ENCODE measurements around the gene ATP2C2.

The ATP2C2 gene

DNA sequence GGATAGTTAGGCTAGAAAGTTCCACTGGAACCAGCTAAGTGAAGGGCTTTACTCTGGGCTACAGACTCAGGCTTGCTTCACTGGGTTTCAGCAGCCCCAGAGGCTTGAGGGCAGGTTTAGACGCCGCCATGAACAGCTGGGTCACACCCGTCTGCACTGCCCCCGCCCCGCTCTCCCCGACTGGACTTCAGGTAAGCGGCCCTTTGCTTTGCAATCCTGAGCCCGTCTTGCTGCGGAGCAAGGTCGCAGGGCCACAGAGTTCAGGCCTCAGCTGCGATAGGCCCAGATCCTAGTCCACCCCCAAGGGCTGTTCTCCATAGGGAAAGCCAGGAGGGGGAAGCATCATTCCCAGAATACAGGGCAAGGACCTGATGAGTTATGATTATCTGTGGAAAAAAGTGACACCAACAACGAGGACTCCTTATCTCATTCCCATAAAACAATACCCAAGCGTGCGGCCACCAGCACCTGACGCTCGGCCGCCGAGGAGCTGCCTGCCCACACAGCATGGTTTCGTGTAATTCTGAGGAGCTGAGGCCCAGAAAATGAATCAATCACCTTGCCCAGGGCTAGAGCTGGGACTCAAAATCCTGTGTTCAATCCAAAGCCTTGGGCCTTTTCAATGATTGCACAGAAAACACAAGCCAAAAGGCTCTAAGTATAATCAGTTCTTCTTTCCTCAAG is 115.7 kb downstream of the ATP2C2 start:
- no peak overlapping the region for H3K4me2 ChIP-seq (ENCODE audit: low read depth, low read length, poor library complexity, severe bottlenecking)
- H3K36me3 ChIP-seq (ENCODE audit: insufficient read depth, low read length): no peaks in the 10 kb centered on the region
- TF ChIP-seq, protein P1, sequence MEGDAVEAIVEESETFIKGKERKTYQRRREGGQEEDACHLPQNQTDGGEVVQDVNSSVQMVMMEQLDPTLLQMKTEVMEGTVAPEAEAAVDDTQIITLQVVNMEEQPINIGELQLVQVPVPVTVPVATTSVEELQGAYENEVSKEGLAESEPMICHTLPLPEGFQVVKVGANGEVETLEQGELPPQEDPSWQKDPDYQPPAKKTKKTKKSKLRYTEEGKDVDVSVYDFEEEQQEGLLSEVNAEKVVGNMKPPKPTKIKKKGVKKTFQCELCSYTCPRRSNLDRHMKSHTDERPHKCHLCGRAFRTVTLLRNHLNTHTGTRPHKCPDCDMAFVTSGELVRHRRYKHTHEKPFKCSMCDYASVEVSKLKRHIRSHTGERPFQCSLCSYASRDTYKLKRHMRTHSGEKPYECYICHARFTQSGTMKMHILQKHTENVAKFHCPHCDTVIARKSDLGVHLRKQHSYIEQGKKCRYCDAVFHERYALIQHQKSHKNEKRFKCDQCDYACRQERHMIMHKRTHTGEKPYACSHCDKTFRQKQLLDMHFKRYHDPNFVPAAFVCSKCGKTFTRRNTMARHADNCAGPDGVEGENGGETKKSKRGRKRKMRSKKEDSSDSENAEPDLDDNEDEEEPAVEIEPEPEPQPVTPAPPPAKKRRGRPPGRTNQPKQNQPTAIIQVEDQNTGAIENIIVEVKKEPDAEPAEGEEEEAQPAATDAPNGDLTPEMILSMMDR (conservative IDR thresholded peaks at IDR 0.05; ENCODE audit: low read length): no peak
- TF ChIP-seq EZH2phosphoT487 (IDR thresholded peaks at IDR 0.05; ENCODE audit: borderline replicate concordance): no peak

DNA sequence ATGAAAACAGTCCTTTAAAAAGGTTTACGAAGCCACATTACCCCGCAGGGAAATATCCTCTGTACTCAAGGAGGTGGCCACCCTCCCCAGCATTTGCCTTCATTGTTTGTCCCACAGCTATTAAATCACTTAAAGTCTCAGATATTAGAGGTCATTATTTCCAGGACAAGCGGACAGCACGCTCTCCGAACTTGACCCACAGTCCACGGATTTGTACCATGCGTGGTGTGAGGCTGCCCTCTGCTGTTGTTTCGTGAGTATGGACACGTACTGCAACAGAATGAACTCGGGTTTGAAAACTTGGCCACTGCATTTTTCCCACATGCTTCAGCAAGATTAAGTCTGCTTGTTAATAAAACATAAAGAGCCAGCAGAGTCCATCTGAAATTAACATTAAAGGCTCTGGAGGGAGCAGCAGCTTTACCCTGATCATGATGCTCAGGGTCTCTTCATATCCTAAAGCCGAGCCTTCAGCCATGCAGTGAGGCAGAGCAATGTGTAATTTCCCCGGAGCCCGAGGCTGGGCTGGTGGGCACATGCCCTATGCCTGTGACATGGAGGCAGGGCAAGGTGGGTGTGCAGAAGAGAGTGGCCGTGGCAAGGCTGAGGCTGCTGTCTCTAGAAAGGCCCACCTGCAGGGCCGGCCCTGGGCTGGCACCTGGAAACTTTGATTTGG is 116.4 kb downstream of the ATP2C2 start:
- TF ChIP-seq EZH2phosphoT487 (IDR thresholded peaks at IDR 0.05; ENCODE audit: borderline replicate concordance): no peak
- TF ChIP-seq, protein P1 (conservative IDR thresholded peaks at IDR 0.05; ENCODE audit: low read length): peak; percentile 95
- Histone ChIP-seq H3K79me2 (ENCODE audit: insufficient read depth, low read length) (no peaks in the 10 kb centered on the region), H3K9ac (ENCODE audit: low read depth, low read length, poor library complexity, severe bottlenecking) (no peak overlapping the region), H3K27me3 (ENCODE audit: insufficient read depth, low read length, poor library complexity, severe bottlenecking) (no peaks in the 10 kb centered on the region), H3K36me3 (ENCODE audit: insufficient read depth, low read length) (no peaks in the 10 kb centered on the region), H4K20me1 (ENCODE audit: insufficient read depth, low read length, poor library complexity, severe bottlenecking) (no peaks in the 10 kb centered on the region), H3K4me2 (ENCODE audit: low read depth, low read length, poor library complexity, severe bottlenecking) (no peak overlapping the region), H3K9me2 (replicated peaks; ENCODE audit: low read depth, low read length) (no peaks in the 10 kb centered on the region), H2AFZ (ENCODE audit: low read length) (no peak overlapping the region), H3K4me3 (ENCODE audit: low read length, poor library complexity, severe bottlenecking) (no peak overlapping the region), H3K4me1 (ENCODE audit: insufficient read depth, low read length, poor library complexity, severe bottlenecking) (peaks cover 8% of the 10 kb centered on the region), H3K9me3 (ENCODE audit: insufficient read depth, low read depth, low read length) (no peaks in the 10 kb centered on the region), H3F3A (ENCODE audit: low read depth) (no peaks in the 10 kb centered on the region)

More for the DNA sequence above, 115.7 kb downstream of the ATP2C2 start:
- Histone ChIP-seq H3K4me3 (ENCODE audit: low read length, poor library complexity, severe bottlenecking) (no peak overlapping the region), H2AFZ (ENCODE audit: low read length) (no peak overlapping the region), H3K9me2 (replicated peaks; ENCODE audit: low read depth, low read length) (no peaks in the 10 kb centered on the region), H3K9me3 (ENCODE audit: insufficient read depth, low read depth, low read length) (no peaks in the 10 kb centered on the region), H3K27me3 (ENCODE audit: insufficient read depth, low read length, poor library complexity, severe bottlenecking) (no peaks in the 10 kb centered on the region), H3K4me1 (ENCODE audit: insufficient read depth, low read length, poor library complexity, severe bottlenecking) (peaks cover 2% of the 10 kb centered on the region), H4K20me1 (ENCODE audit: insufficient read depth, low read length, poor library complexity, severe bottlenecking) (no peaks in the 10 kb centered on the region), H3F3A (ENCODE audit: low read depth) (no peaks in the 10 kb centered on the region), H3K79me2 (ENCODE audit: insufficient read depth, low read length) (no peaks in the 10 kb centered on the region), H3K9ac (ENCODE audit: low read depth, low read length, poor library complexity, severe bottlenecking) (no peak overlapping the region)

DNA sequence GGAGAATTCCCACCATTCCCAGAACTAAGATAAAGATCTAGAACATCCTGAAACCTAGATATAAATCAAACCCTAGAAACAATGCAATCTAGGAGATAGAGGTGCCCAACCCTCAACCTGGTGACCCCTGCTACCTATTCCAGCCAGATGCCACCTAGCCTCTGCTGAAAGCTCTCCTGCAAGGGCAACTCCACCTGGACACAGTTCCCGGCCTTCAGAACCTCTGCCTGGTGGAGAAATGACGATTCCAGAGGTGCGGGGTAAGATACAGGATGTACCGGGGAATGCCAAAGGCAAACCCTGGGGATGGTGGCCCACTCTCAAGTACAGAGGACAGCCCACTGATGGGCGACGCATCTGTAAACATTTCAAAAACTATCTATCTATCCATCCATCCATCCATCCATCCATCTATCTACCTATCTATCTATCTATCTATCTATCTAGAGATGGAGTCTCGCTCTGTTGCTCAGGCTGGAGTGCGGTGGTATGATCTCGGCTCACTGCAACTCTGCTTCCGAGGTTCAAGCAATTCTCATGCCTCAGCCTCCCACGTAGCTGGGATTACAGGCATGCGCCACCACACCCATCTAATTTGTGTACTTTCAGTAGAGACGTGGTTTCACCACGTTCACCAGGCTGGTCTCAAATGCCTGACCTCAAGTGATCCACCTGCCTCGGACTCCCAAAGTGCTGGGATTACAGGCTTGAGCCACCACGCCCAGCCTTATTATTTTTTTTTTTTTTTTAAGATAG is 117.1 kb downstream of the ATP2C2 start:
- Histone ChIP-seq H3K4me3 (ENCODE audit: low read length, poor library complexity, severe bottlenecking) (no peak overlapping the region), H3K9ac (ENCODE audit: low read depth, low read length, poor library complexity, severe bottlenecking) (no peak overlapping the region), H3K9me2 (replicated peaks; ENCODE audit: low read depth, low read length) (no peaks in the 10 kb centered on the region), H3F3A (ENCODE audit: low read depth) (no peaks in the 10 kb centered on the region), H3K9me3 (ENCODE audit: insufficient read depth, low read depth, low read length) (no peaks in the 10 kb centered on the region), H3K4me1 (ENCODE audit: insufficient read depth, low read length, poor library complexity, severe bottlenecking) (peaks cover 8% of the 10 kb centered on the region), H3K27me3 (ENCODE audit: insufficient read depth, low read length, poor library complexity, severe bottlenecking) (no peaks in the 10 kb centered on the region), H4K20me1 (ENCODE audit: insufficient read depth, low read length, poor library complexity, severe bottlenecking) (no peaks in the 10 kb centered on the region), H3K4me2 (ENCODE audit: low read depth, low read length, poor library complexity, severe bottlenecking) (no peak overlapping the region), H3K36me3 (ENCODE audit: insufficient read depth, low read length) (no peaks in the 10 kb centered on the region), H2AFZ (ENCODE audit: low read length) (no peak overlapping the region), H3K79me2 (ENCODE audit: insufficient read depth, low read length) (no peaks in the 10 kb centered on the region)
- no peak for TF ChIP-seq EZH2phosphoT487 (IDR thresholded peaks at IDR 0.05; ENCODE audit: borderline replicate concordance)
- TF ChIP-seq, protein P1 (conservative IDR thresholded peaks at IDR 0.05; ENCODE audit: low read length): no peak

All from Loucy (cell line).